Vagina (tissue), 2 donors: ENCODE data around the gene LRRC10B. TPM values are rescaled to one million over a fixed set of nuclear protein-coding genes. Genes with fewer than 3 reads are reported as not detected.

ENCODE experiments used
- DNase-seq, 2 donors: peaks; one replicate each; pipeline ENCODE4 v3.0.0-alpha.2; 2017; ENCODE audit errors: extremely low spot score in 2 of 2
- H3K27ac ChIP-seq: fragments of 200-600 bp; sonication (generic); one replicate; pipeline ENCODE4 v1.5.1; 2019
- H3K27me3 ChIP-seq: fragments of 200-600 bp; sonication (generic); one replicate; pipeline ENCODE4 v1.5.1; 2019
- H3K36me3 ChIP-seq, 2 donors: fragments of 200-600 bp; sonication (generic); one replicate each; pipeline ENCODE4 v1.5.1; 2017 to 2019
- H3K4me1 ChIP-seq: fragments of 200-600 bp; sonication (generic); one replicate; pipeline ENCODE4 v1.5.1; 2019
- H3K4me3 ChIP-seq, 2 donors: fragments of 200-600 bp; sonication (generic); 1 replicate in 1 of 2; 2 replicates in 1 of 2; pipeline ENCODE4 v1.5.1; 2016 to 2019
- H3K9me3 ChIP-seq: fragments of 200-600 bp; sonication (generic); one replicate; pipeline ENCODE4 v1.5.1; 2019
- CTCF ChIP-seq, 3 experiments: fragments of 450-650 bp in 2 of 3; fragments of 200-600 bp in 1 of 3; sonication (generic) in 1 of 3; IDR thresholded peaks; one replicate each; pipeline ENCODE4 v1.5.1; 2017 to 2019; ENCODE audit warnings: antibody characterized with exemption in 3 of 3, mild to moderate bottlenecking in 2 of 3, moderate library complexity in 2 of 3
- POLR2A ChIP-seq, 2 donors: fragments of 450-650 bp; IDR thresholded peaks; one replicate each; pipeline ENCODE4 v1.6.1; 2017; ENCODE audit warnings: antibody characterized with exemption in 2 of 2, mild to moderate bottlenecking in 2 of 2, moderate library complexity in 2 of 2
- POLR2AphosphoS5 ChIP-seq, 2 donors: sonication (generic); formaldehyde crosslinking; IDR thresholded peaks; one replicate each; pipeline ENCODE4 v1.9.0; 2017; ENCODE audit warnings: antibody characterized with exemption in 2 of 2, mild to moderate bottlenecking in 2 of 2, low read depth in 1 of 2; ENCODE audit not compliant: insufficient read depth in 1 of 2
- intact Hi-C: fragments of 100-400 bp; cut with DNase I; formaldehyde crosslinking; loops from one replicate; pipeline ENCODE4 v1.15.1; 2023
- total RNA-seq: library from RNA; depleted of rRNA; stranded (reverse); fragments of >200 nt; gene quantifications from one replicate; pipeline ENCODE4 v1.2.3, GENCODE V29; 2016

Gene LRRC10B
- total RNA-seq, 1 donor from 2014 or later = 0.74 TPM

GRCh38 chr11:61549177-61549576 is 40.6 kb downstream of the LRRC10B start:
- H3K27ac ChIP-seq = no peak overlapping the region
- no peaks in the 10 kb centered on the region for H3K9me3 ChIP-seq
- H3K27me3 ChIP-seq = no peaks in the 10 kb centered on the region
- DNase-seq = no peak
- H3K4me3 ChIP-seq = no peak overlapping the region
- intact Hi-C loops = no loop called here
- no peaks in the 10 kb centered on the region for H3K36me3 ChIP-seq
- TF ChIP-seq CTCF (IDR thresholded peaks at IDR 0.05) (no peak), POLR2AphosphoS5 (IDR thresholded peaks at IDR 0.05; ENCODE audit: insufficient read depth in 1 of 2, low read depth in 1 of 2) (no peak), POLR2A (IDR thresholded peaks at IDR 0.05) (no peak)
- H3K4me1 ChIP-seq = no peaks in the 10 kb centered on the region

- H3K36me3 ChIP-seq = no peaks in the 10 kb centered on the region
- DNase-seq = no peak
- intact Hi-C loops = no loop called here
- H3K4me3 ChIP-seq = no peak overlapping the region
- TF ChIP-seq POLR2A (IDR thresholded peaks at IDR 0.05) (no peak), POLR2AphosphoS5 (IDR thresholded peaks at IDR 0.05; ENCODE audit: insufficient read depth in 1 of 2, low read depth in 1 of 2) (no peak), CTCF (IDR thresholded peaks at IDR 0.05) (no peak)
- no peak overlapping the region for H3K27ac ChIP-seq
- no peaks in the 10 kb centered on the region for H3K4me1 ChIP-seq
- H3K9me3 ChIP-seq = no peaks in the 10 kb centered on the region
- no peaks in the 10 kb centered on the region for H3K27me3 ChIP-seq
These were observed 41.4 kb downstream of the LRRC10B start for GRCh38 chr11:61549662-61550568.

- Histone ChIP-seq H3K36me3 (no peaks in the 10 kb centered on the region), H3K4me3 (no peak overlapping the region), H3K27me3 (no peaks in the 10 kb centered on the region), H3K27ac (no peak overlapping the region), H3K9me3 (no peaks in the 10 kb centered on the region), H3K4me1 (peaks cover 8% of the 10 kb centered on the region)
- intact Hi-C loops = no loop called here
- no peak for DNase-seq
- TF ChIP-seq POLR2AphosphoS5 (IDR thresholded peaks at IDR 0.05; ENCODE audit: insufficient read depth in 1 of 2, low read depth in 1 of 2) (no peak), CTCF (IDR thresholded peaks at IDR 0.05) (no peak), POLR2A (IDR thresholded peaks at IDR 0.05) (no peak)
These were observed 42.2 kb downstream of the LRRC10B start for GRCh38 chr11:61550665-61551227.

GRCh38 chr11:61551634-61552033 is 43.1 kb downstream of the LRRC10B start:
- TF ChIP-seq POLR2AphosphoS5 (IDR thresholded peaks at IDR 0.05; ENCODE audit: insufficient read depth in 1 of 2, low read depth in 1 of 2) = no peak
- no peak for TF ChIP-seq CTCF (IDR thresholded peaks at IDR 0.05)
- TF ChIP-seq POLR2A (IDR thresholded peaks at IDR 0.05) = no peak
- Histone ChIP-seq H3K27me3 (no peaks in the 10 kb centered on the region), H3K36me3 (no peaks in the 10 kb centered on the region), H3K27ac (no peak overlapping the region), H3K9me3 (no peaks in the 10 kb centered on the region), H3K4me1 (peaks cover 9% of the 10 kb centered on the region), H3K4me3 (no peak overlapping the region)
- intact Hi-C loops = no loop called here
- no peak for DNase-seq
